Heart left ventricle (tissue), 16 donors: Measurements from ENCODE around the gene ZBTB7C. TPM values are rescaled to one million over a fixed set of nuclear protein-coding genes. Genes with fewer than 3 reads are reported as not detected.

Source experiments
- ATAC-seq, 4 donors: fragments of 200-7000 bp; cut with Tn5 transposase; one replicate each; pipeline ENCODE4 v1.9.1; 2020 to 2022; ENCODE audit warnings: moderate library complexity in 4 of 4, mild to moderate bottlenecking in 3 of 4, moderate number of reproducible peaks in 1 of 4
- DNase-seq, 5 donors: peaks; one replicate each; pipeline ENCODE4 v3.0.0-alpha.2; 2020
- H3K27ac ChIP-seq, 12 donors: fragments of 200-600 bp; sonication (generic) in 4 of 12; one replicate each; pipeline versions ENCODE4 v1.5.0 to v1.8.0; 2016 to 2022; ENCODE audit warnings: mild to moderate bottlenecking in 2 of 12
- H3K27me3 ChIP-seq, 9 donors: fragments of 200-600 bp; sonication (generic) in 2 of 9; one replicate each; pipeline versions ENCODE4 v1.5.1 to v1.8.0; 2016 to 2022; ENCODE audit warnings: mild to moderate bottlenecking in 3 of 9
- H3K36me3 ChIP-seq, 9 donors: fragments of 200-600 bp; sonication (generic) in 2 of 9; one replicate each; pipeline versions ENCODE4 v1.5.0 to v1.8.0; 2018 to 2022; ENCODE audit warnings: mild to moderate bottlenecking in 2 of 9
- H3K4me1 ChIP-seq, 12 donors: fragments of 200-600 bp; sonication (generic) in 4 of 12; one replicate each; pipeline versions ENCODE4 v1.5.0 to v1.8.0; 2016 to 2022; ENCODE audit warnings: mild to moderate bottlenecking in 3 of 12
- H3K4me3 ChIP-seq, 12 donors: fragments of 200-600 bp; sonication (generic) in 4 of 12; one replicate each; pipeline versions ENCODE4 v1.5.0 to v1.8.0; 2017 to 2022; ENCODE audit warnings: mild to moderate bottlenecking in 9 of 12, moderate library complexity in 4 of 12
- H3K9me3 ChIP-seq, 12 donors: fragments of 200-600 bp; sonication (generic) in 4 of 12; one replicate each; pipeline versions ENCODE4 v1.5.0 to v1.8.0; 2016 to 2022; ENCODE audit warnings: mild to moderate bottlenecking in 1 of 12
- POLR2A ChIP-seq, 2 donors: fragments of 450-650 bp; IDR thresholded peaks; one replicate each; pipeline ENCODE4 v1.6.1; 2017; ENCODE audit warnings: antibody characterized with exemption in 2 of 2, mild to moderate bottlenecking in 2 of 2, moderate library complexity in 2 of 2
- WGBS, 4 donors: extraction: QIAGEN DNeasy Blood & Tissue Kit in 2 of 4; methylation state at CpG; one replicate each; pipeline versions ENCODE4 v1.1.5 to v1.1.7; 2013 to 2018; 5-methylcytosine and 5-hydroxymethylcytosine counted together
- intact Hi-C, 10 donors: fragments of 100-400 bp; cut with DNase I; formaldehyde crosslinking; loops; one replicate each; pipeline versions ENCODE4 v1.11.1 to v1.14.2; 2022
- polyA plus RNA-seq, 2 donors: library from polyadenylated mRNA; stranded (reverse); fragments of 200-250 nt; gene quantifications; one replicate each; pipeline ENCODE4 v1.2.3, GENCODE V29; 2013
- total RNA-seq, 9 donors: library from RNA; depleted of rRNA in 2 of 9; stranded (reverse); fragments of >200 nt in 2 of 9; fragmentation: NEBNext Ultra II Directional in 3 of 9; extraction: Animal tissue kit (Norgen Biotek cat#: 25700) in 3 of 9; gene quantifications; one replicate each; pipeline versions ENCODE4 v1.1.0 to v1.2.4, GENCODE V29; 2016 to 2023
- TF ChIP-seq, protein P1 (sequence below), 12 donors: fragments of 200-600 bp; sonication (generic) in 4 of 12; IDR thresholded peaks; one replicate each; pipeline versions ENCODE4 v1.5.0 to v1.8.0; 2018 to 2022; ENCODE audit warnings: antibody characterized with exemption in 12 of 12, mild to moderate bottlenecking in 5 of 12
- donor health status: ischemic (EF 13 %, LVEDD 7.1; RV severe dilation, severe dysfunction).
- donor health status: healthy with polysubstance abuse.
- donor health status: DM: no; HTN: yes; CAD: no.
- donor health status: DM: no; HTN: no; CAD: no.
- donor health status: ischemic (EF 25% LVEDD 6.9; RV normal size, moderate dysfunction).
- donor health status: ischemic (EF 25% LVEDD 5.7; RV mildly dilated, moderate dysfunction).
- donor health status: healthy.
- donor health status: DM: yes; HTN: yes; CAD: no.
- donor health status: ischemic (EF 35%, LVEDD 5.7; RV mildly dilated, moderate dysfunction).
- donor health status: nonischemic (EF 11% LVEDD 7.7; RV severe dilation, severe dysfunction).
- donor health status: DM: yes; HTN: yes; CAD: no.
- donor health status: PGD.
- donor health status: ischemic (EF 29% LVEDD 5.4; RV normal size, mild dysfunction).
- donor health status: nonischemic (EF 23%, LVEDD 6.1; RV moderate dilation, normal function).

Gene ZBTB7C
- total and polyA plus RNA-seq, 11 donors: 0.68 to 7.5 (median 2.3) TPM

DNA sequence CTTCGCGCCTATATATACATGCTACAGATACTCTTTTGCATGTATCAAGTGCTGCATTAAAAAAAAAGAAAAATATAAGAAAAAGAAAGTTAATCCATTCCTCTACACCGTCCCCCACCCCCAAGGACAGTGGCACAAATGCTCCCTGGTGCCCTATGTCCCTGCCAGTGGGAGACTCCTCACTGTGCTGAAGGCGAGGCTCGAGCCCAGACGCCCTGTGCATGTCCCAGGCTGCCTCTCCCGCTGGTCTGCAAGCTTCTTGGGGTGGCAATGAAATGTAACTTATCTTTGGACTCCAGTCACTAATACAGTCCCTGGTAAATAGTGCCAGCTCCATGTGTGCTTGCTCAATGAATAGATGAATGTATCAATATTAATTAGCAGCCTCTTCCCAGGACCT is 293.2 kb downstream of the ZBTB7C start:
- ATAC-seq (no peak), DNase-seq (no peak)
- Histone ChIP-seq H3K9me3 (no peaks in the 10 kb centered on the region), H3K4me1 (no peaks in the 10 kb centered on the region), H3K27ac (no peak overlapping the region), H3K4me3 (no peak overlapping the region), H3K27me3 (no peaks in the 10 kb centered on the region), H3K36me3 (no peaks in the 10 kb centered on the region)
- TF ChIP-seq, protein P1, sequence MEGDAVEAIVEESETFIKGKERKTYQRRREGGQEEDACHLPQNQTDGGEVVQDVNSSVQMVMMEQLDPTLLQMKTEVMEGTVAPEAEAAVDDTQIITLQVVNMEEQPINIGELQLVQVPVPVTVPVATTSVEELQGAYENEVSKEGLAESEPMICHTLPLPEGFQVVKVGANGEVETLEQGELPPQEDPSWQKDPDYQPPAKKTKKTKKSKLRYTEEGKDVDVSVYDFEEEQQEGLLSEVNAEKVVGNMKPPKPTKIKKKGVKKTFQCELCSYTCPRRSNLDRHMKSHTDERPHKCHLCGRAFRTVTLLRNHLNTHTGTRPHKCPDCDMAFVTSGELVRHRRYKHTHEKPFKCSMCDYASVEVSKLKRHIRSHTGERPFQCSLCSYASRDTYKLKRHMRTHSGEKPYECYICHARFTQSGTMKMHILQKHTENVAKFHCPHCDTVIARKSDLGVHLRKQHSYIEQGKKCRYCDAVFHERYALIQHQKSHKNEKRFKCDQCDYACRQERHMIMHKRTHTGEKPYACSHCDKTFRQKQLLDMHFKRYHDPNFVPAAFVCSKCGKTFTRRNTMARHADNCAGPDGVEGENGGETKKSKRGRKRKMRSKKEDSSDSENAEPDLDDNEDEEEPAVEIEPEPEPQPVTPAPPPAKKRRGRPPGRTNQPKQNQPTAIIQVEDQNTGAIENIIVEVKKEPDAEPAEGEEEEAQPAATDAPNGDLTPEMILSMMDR (IDR thresholded peaks at IDR 0.05): no peak
- no peak for TF ChIP-seq POLR2A (IDR thresholded peaks at IDR 0.05)
- intact Hi-C loops: no loop called here
- 91 to 95% (median 93%) methylated on average over 7 of the region's 7 CpGs for WGBS, 4 donors

DNA sequence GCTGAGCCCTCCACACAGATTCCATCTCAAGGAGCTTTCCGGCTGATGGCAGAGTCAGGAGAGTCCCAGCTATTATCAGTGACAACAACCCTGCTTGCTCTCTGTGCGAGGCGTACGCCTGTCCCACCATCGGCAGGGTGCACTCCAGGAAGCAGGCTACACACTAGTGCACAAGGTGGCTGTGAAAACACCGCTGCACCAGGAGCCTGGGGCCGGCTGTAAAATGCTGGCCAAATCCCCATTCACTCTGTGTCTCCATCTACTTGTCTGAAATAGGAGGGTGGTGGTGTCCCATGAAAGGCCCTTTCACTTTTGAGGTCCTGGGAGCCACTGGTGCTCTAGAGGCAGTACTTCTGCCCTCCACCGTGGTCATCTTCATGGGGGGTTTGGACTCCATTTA is 295.5 kb downstream of the ZBTB7C start:
- intact Hi-C loops: no loop called here
- H3K4me1 ChIP-seq: no peaks in the 10 kb centered on the region
- H3K27ac ChIP-seq: no peak overlapping the region
- no peaks in the 10 kb centered on the region for H3K9me3 ChIP-seq
- DNase-seq: no peak
- H3K36me3 ChIP-seq: no peaks in the 10 kb centered on the region
- 88 to 91% (median 91%) methylated on average over 7 to 8 of the region's 8 CpGs for WGBS, 4 donors
- no peaks in the 10 kb centered on the region for H3K27me3 ChIP-seq
- no peak for TF ChIP-seq POLR2A (IDR thresholded peaks at IDR 0.05)
- TF ChIP-seq, protein P1 (IDR thresholded peaks at IDR 0.05): no peak
- no peak overlapping the region for H3K4me3 ChIP-seq
- no peak for ATAC-seq

DNA sequence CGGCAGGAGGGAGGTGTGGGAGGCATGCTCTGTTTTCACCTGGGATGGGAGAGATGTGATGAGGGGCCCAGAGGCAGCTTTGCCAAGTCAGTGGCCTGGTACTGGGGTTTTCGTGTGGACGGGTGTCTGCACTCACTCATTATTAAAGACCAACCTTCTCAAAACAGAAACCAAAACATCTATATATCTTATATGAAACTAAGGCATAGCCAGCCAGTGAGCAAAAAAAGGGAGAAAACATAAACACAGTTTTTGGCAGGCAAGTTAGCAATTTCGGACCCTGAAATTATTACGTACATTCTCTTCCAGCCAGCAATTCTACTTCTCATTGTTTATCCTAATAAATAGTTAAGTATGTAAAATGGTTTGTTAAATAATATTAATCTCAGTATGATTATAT is 297.6 kb downstream of the ZBTB7C start:
- Histone ChIP-seq H3K9me3 (no peaks in the 10 kb centered on the region), H3K36me3 (no peaks in the 10 kb centered on the region), H3K27ac (no peak overlapping the region), H3K4me1 (peaks cover 0 to 4% (median 0%) of the 10 kb centered on the region in 12 donors), H3K27me3 (peaks cover 0 to 4% (median 0%) of the 10 kb centered on the region in 9 donors), H3K4me3 (no peak overlapping the region)
- ATAC-seq (no peak), DNase-seq (no peak)
- TF ChIP-seq POLR2A (IDR thresholded peaks at IDR 0.05): no peak
- TF ChIP-seq, protein P1 (IDR thresholded peaks at IDR 0.05): no peak
- intact Hi-C loops: no loop called here
- 79 to 86% (median 85%) methylated on average over 5 of the region's 5 CpGs for WGBS, 4 donors

DNA sequence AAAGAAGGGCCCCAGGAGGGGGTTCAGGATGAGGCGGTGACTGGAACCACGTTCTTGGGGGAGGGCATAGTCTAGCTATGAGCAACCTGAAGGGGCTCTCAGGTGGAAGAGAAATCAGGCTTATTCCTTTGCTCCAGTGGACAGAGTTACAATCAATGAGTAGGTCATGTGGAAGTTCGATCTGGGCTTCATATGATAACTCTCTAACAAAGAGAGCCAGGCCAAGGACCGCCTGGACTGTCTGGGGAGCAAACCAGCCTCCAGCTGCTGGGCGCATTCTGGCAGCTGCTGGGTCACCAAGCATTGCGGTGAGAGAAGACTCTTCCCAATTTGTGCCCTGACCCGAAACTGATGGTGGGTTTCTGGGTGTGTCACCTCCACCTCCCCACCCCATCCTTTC is 298.4 kb downstream of the ZBTB7C start:
- intact Hi-C loops: no loop called here
- Histone ChIP-seq H3K36me3 (no peaks in the 10 kb centered on the region), H3K27ac (no peak overlapping the region), H3K4me3 (no peak overlapping the region), H3K4me1 (peaks cover 0 to 4% (median 0%) of the 10 kb centered on the region in 12 donors), H3K9me3 (no peaks in the 10 kb centered on the region), H3K27me3 (peaks cover 0 to 4% (median 0%) of the 10 kb centered on the region in 9 donors)
- 90 to 93% (median 91%) methylated on average over 7 of the region's 7 CpGs for WGBS, 4 donors
- TF ChIP-seq, protein P1 (IDR thresholded peaks at IDR 0.05): no peak
- TF ChIP-seq POLR2A (IDR thresholded peaks at IDR 0.05): no peak
- DNase-seq (no peak), ATAC-seq (no peak)
